ENCODE measurements around the gene HOXD8.

DNA sequence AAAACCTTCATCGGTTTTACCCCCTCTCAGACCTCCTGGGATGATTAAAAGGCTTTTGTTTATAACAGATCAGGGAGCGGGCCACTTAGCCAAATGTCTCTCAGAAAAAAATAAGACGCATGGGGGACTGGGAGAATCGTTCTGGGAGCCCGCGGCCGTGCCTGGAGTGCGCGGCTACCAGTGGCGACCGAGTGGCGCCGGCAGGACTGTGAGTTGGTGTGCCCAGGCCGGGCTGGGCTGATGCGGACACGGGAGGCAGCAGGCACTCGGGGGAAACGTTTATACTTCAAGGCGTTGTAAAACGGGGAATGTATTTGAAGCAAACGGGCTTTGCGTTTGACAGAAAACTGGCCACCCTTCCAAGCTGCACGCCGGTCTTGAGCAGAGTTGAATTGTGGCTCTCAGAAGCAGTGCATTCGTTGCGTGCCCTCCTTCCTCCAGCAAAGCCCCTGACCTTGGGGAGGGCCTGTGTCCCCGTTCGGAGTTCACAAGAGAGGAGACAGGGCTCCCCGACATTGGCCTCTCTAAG is 17.6 kb upstream of the HOXD8 start:
- TF ChIP-seq BHLHE40 (IDR thresholded peaks at IDR 0.05; ENCODE audit: borderline replicate concordance) (no peak), FOXM1 (IDR thresholded peaks at IDR 0.05; ENCODE audit: borderline replicate concordance) (no peak), FOXA1 (IDR thresholded peaks at IDR 0.05) (no peak), SUZ12 (IDR thresholded peaks at IDR 0.05) (no peak), SP1 (IDR thresholded peaks at IDR 0.05) (no peak), TARDBP (IDR thresholded peaks at IDR 0.05) (no peak)
